K562 (cell line): ENCODE results near the gene FBXW8. TPM values are rescaled to one million over a fixed set of nuclear protein-coding genes. Genes with fewer than 3 reads are reported as not detected.
A peak's percentile ranks its signal among the peaks of the same experiment; 100 is the strongest.

Experiments
- ATAC-seq: fragments of 200-7000 bp; cut with Tn5 transposase; 3 replicates; pipeline ENCODE4 v1.9.1; 2020; ENCODE audit warnings: moderate library complexity
- BruUV-seq: library from RNA; stranded (reverse); fragments of 400-500 nt; replicated peaks from 2 replicates; lab custom pipeline; 2021; lab: Mats Ljungman, UMichigan
- CTCF ChIA-PET: fragments of 300-600 bp; formaldehyde crosslinking; extraction: SDS; loops from one replicate; lab custom pipeline; 2021; ENCODE audit warnings: low intra/inter-chr PET ratio; lab: Yijun Ruan, JAX
- POLR2A ChIA-PET: fragments of 300-600, 350-650 bp; sonication (Branson Sonifier 250); formaldehyde crosslinking; extraction: SDS; loops from one replicate; lab custom pipeline; 2021; ENCODE audit warnings: antibody characterized with exemption, inconsistent platforms; lab: Yijun Ruan, JAX
- DNase-seq, 4 experiments: peaks; one replicate each; pipeline versions ENCODE4 v3.0.0 to v3.0.0-alpha.2; 2011 to 2018; ENCODE audit warnings: low spot score in 3 of 4, mixed read lengths in 3 of 4; ENCODE audit errors: extremely low read depth in 1 of 4
- FAIRE-seq: peaks from 2 replicates; lab custom pipeline; 2011; peaks lifted over from hg19 to GRCh38; lab: Jason Lieb, UNC
- H2AFZ ChIP-seq: 2 replicates; pipeline ENCODE4 v1.6.0; 2011; ENCODE audit warnings: low read depth, low read length, control low read depth, inconsistent platforms
- H3K27ac ChIP-seq: fragments of 200-600 bp; 3 replicates; pipeline ENCODE4 v1.8.0; 2011; ENCODE audit warnings: low read depth, mild to moderate bottlenecking, control low read depth, inconsistent platforms, low read length, moderate library complexity, mixed read lengths; ENCODE audit errors: extremely low read depth
- H3K27me3 ChIP-seq, 2 experiments: fragments of 300-600 bp in 1 of 2; 2 replicates in 1 of 2; 3 replicates in 1 of 2; pipeline versions ENCODE4 v1.6.0 to v1.8.0; 2011; ENCODE audit warnings: inconsistent platforms in 2 of 2, low read length in 2 of 2, mild to moderate bottlenecking in 1 of 2, mixed read lengths in 1 of 2, moderate library complexity in 1 of 2; ENCODE audit not compliant: control insufficient read depth in 2 of 2, insufficient read depth in 2 of 2
- H3K36me3 ChIP-seq: fragments of 300-600 bp; 3 replicates; pipeline ENCODE4 v1.8.0; 2011; ENCODE audit warnings: mild to moderate bottlenecking, low read length, inconsistent platforms; ENCODE audit not compliant: control insufficient read depth, insufficient read depth
- H3K4me1 ChIP-seq, 2 experiments: fragments of 200-600 bp in 1 of 2; replicated peaks in 1 of 2; 2 replicates in 1 of 2; 3 replicates in 1 of 2; pipeline versions ENCODE4 v1.5.1 to v1.8.0; 2011; ENCODE audit warnings: inconsistent platforms in 2 of 2, low read length in 2 of 2, mild to moderate bottlenecking in 1 of 2, mixed read lengths in 1 of 2, moderate library complexity in 1 of 2; ENCODE audit not compliant: control insufficient read depth in 2 of 2, insufficient read depth in 2 of 2
- H3K4me2 ChIP-seq: 2 replicates; pipeline ENCODE4 v1.6.1; 2011; ENCODE audit warnings: low read length, control low read depth, inconsistent platforms, mixed read lengths; ENCODE audit not compliant: insufficient read depth
- H3K4me3 ChIP-seq: fragments of 200-600 bp; sonication (generic), shearing (Covaris generic); 2 replicates; pipeline ENCODE4 v1.5.1; 2016; ENCODE audit warnings: control low read depth, inconsistent platforms
- H3K79me2 ChIP-seq: fragments of 200-600 bp; 3 replicates; pipeline ENCODE4 v1.8.0; 2011; ENCODE audit warnings: low read length, inconsistent platforms; ENCODE audit not compliant: control insufficient read depth, insufficient read depth
- H3K9ac ChIP-seq, 2 experiments: 2 replicates each; pipeline versions ENCODE4 v1.6.0 to v1.6.1; 2011; ENCODE audit warnings: low read depth in 2 of 2, low read length in 2 of 2, control low read depth in 1 of 2, inconsistent platforms in 1 of 2, mild to moderate bottlenecking in 1 of 2, mixed read lengths in 1 of 2; ENCODE audit not compliant: insufficient read depth in 1 of 2
- H3K9me1 ChIP-seq: one replicate; pipeline ENCODE4 v1.6.0; 2011; ENCODE audit warnings: inconsistent platforms, mild to moderate bottlenecking, low read length, moderate library complexity; ENCODE audit not compliant: control insufficient read depth, insufficient read depth
- H3K9me3 ChIP-seq: replicated peaks from 2 replicates; pipeline ENCODE4 v1.5.1; 2011; ENCODE audit warnings: low read depth, low read length, inconsistent platforms; ENCODE audit not compliant: control insufficient read depth, insufficient read depth
- H4K20me1 ChIP-seq: replicated peaks from 2 replicates; pipeline ENCODE4 v1.6.1; 2011; ENCODE audit warnings: low read length, inconsistent platforms, mixed read lengths; ENCODE audit not compliant: control insufficient read depth, insufficient read depth
- BACH1 ChIP-seq: fragments of 200-800 bp; sonication (Bioruptor generic); IDR thresholded peaks from 2 replicates; pipeline ENCODE4 v1.6.1; 2016; ENCODE audit warnings: missing genetic modification characterization, missing compliant biosample characterization
- DACH1 ChIP-seq: fragments of 450-650 bp; IDR thresholded peaks from 2 replicates; pipeline ENCODE4 v1.6.1; 2018; ENCODE audit not compliant: partially characterized antibody
- KDM1A ChIP-seq, 2 experiments: fragments of 450-650 bp; IDR thresholded peaks; 2 replicates each; pipeline ENCODE4 v1.6.1; 2016; ENCODE audit warnings: mild to moderate bottlenecking in 2 of 2
- LARP7 ChIP-seq: fragments of 450-650 bp; IDR thresholded peaks from 2 replicates; pipeline ENCODE4 v1.6.1; 2016
- NFRKB ChIP-seq: fragments of 450-650 bp; IDR thresholded peaks from 2 replicates; pipeline ENCODE4 v1.6.1; 2016; ENCODE audit warnings: low read depth
- NFXL1 ChIP-seq: fragments of 450-650 bp; formaldehyde crosslinking; IDR thresholded peaks from 2 replicates; pipeline ENCODE4 v1.4.0; 2021; ENCODE audit warnings: mild to moderate bottlenecking
- RBM17 ChIP-seq: fragments of 200-400 bp; formaldehyde crosslinking; IDR thresholded peaks from 2 replicates; pipeline ENCODE4 v1.6.1; 2017; ENCODE audit warnings: low read depth, mild to moderate bottlenecking, low read length, borderline replicate concordance
- RNF2 ChIP-seq: sonication (generic); IDR thresholded peaks from 2 replicates; pipeline ENCODE4 v1.6.1; 2016
- TFAM ChIP-seq: fragments of 250-450 bp; sonication (Bioruptor Pico); conservative IDR thresholded peaks from 2 replicates; pipeline ENCODE4 v1.5.0; 2021; ENCODE audit warnings: mild to moderate bottlenecking, moderate library complexity
- ZKSCAN3 ChIP-seq: fragments of 250-450 bp; sonication (Bioruptor Pico); IDR thresholded peaks from 2 replicates; pipeline ENCODE4 v1.4.0; 2020
- ZNF586 ChIP-seq: fragments of 450-650 bp; formaldehyde crosslinking; conservative IDR thresholded peaks from 2 replicates; pipeline ENCODE4 v1.4.0; 2020; ENCODE audit warnings: mild to moderate bottlenecking, moderate library complexity
- ZNF668 ChIP-seq: fragments of 250-450 bp; sonication (Bioruptor Pico); IDR thresholded peaks from 2 replicates; pipeline ENCODE4 v1.8.0; 2022; ENCODE audit warnings: mild to moderate bottlenecking, inconsistent platforms
- WGBS: fragments of 100-300 bp; shearing (Covaris generic); methylation state at CpG from one replicate; pipeline ENCODE4 v1.1.6; 2016; ENCODE audit warnings: low coverage, mixed read lengths; ENCODE audit not compliant: insufficient coverage; ENCODE audit errors: missing lambda C conversion rate; 5-methylcytosine and 5-hydroxymethylcytosine counted together
- in situ Hi-C: fragments of 300-500 bp; cut with MboI; formaldehyde crosslinking; loops from 4 replicates; pipeline ENCODE4 v1.15.0; 2018; ENCODE audit warnings: inconsistent platforms, mixed read lengths
- intact Hi-C: fragments of 100-400 bp; cut with micrococcal nuclease; formaldehyde crosslinking; loops from 2 replicates; pipeline ENCODE4 v1.14.2; 2022
- polyA plus RNA-seq, 8 experiments: library from polyadenylated mRNA; depleted of rRNA in 4 of 8; stranded (reverse) in 5 of 8; unstranded in 3 of 8; fragments of >200 nt; fragmentation: Nextera tagmentation in 2 of 8; fragmentation: Illumina TruSeq in 1 of 8; extraction: Ambion mirVana in 2 of 8; extraction: Trizol in 1 of 8; gene quantifications; 2 replicates each; pipeline versions ENCODE4 v1.2.1 to v1.2.3, GENCODE V29; 2011 to 2014; ENCODE audit warnings: inconsistent platforms in 1 of 8, missing spikeins in 1 of 8
- total RNA-seq, 7 experiments: library from RNA; depleted of rRNA in 6 of 7; stranded (reverse); fragments of >200 nt in 6 of 7; fragmentation: Illumina TruSeq in 2 of 7; extraction: Trizol in 2 of 7; gene quantifications; 2 replicates each; pipeline versions ENCODE4 v1.2.1 to v1.2.3, GENCODE V29; 2011 to 2021; ENCODE audit warnings: low replicate concordance in 1 of 7
- TF ChIP-seq, protein P1 (sequence below): fragments of 450-650 bp; IDR thresholded peaks from 2 replicates; pipeline ENCODE4 v1.6.1; 2017; ENCODE audit warnings: mild to moderate bottlenecking, moderate library complexity
- TF ChIP-seq, protein P2 (sequence below): fragments of 150-350 bp; conservative IDR thresholded peaks from 2 replicates; pipeline ENCODE4 v1.6.1; 2014; ENCODE audit warnings: low read length
- TF ChIP-seq, protein P3 (sequence below), 2 experiments: IDR thresholded peaks; 2 replicates each; pipeline ENCODE4 v1.6.1; 2011; ENCODE audit warnings: borderline replicate concordance in 1 of 2, control low read depth in 1 of 2, low read depth in 1 of 2, low read length in 1 of 2, mild to moderate bottlenecking in 1 of 2, mixed read lengths in 1 of 2, moderate library complexity in 1 of 2; ENCODE audit not compliant: insufficient read depth in 1 of 2, insufficient read length in 1 of 2, poor library complexity in 1 of 2, severe bottlenecking in 1 of 2; ENCODE audit errors: extremely low read depth in 1 of 2
- TF ChIP-seq, protein P4 (sequence below): sonication (generic); formaldehyde crosslinking; IDR thresholded peaks from 2 replicates; pipeline ENCODE4 v1.8.1; 2023; ENCODE audit warnings: mild to moderate bottlenecking, missing genetic modification reagents

The FBXW8 gene
- total and polyA plus RNA-seq, 9 of the 15 experiments (the other 6 are each of a cell fraction or from before 2014, with no cell fraction given), result 0.58 to 8.3 (median 4.4) TPM

DNA sequence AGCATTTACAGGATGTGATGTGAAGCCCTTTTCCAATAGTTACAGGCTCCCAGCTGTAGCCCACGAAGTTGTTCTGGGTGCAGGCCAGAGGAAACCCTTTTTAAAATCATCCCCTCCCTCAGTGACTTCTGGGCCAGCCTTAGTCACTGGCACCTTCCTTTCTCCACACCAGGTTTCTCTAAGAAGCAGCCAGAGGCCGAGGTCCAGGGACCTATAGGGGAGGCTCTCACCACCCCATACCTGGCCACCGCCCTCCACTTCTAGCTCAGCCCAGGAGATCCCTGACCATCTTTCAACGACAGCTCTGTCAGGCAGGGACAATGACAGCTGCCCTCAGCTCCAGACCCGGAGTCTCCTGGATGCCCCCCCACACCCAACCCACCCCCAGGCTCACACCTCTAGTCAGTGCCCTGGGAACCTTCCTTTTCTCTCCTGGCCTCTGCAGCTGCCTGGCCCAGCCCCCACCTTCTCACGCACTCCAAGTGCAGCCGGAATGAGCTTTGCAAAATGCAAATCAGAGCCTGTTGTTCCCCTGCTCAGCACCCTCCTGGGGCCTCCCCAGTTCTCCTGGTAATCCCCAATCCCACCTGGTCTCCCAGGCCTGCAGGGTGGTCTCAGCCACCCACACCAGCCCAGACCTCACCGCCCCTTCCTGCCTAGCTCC, 141.8 kb downstream of the FBXW8 start:
- Histone ChIP-seq H2AFZ (no peak overlapping the region), H3K9me1 (no peaks in the 10 kb centered on the region), H3K79me2 (no peaks in the 10 kb centered on the region), H3K4me3 (no peak overlapping the region), H4K20me1 (no peaks in the 10 kb centered on the region), H3K9me3 (no peaks in the 10 kb centered on the region), H3K4me1 (peaks cover 26 to 40% of the 10 kb centered on the region in 2 experiments; a peak in 4 of 5 replicates), H3K4me2 (no peak overlapping the region), H3K27ac (no peak overlapping the region), H3K36me3 (peaks cover 3% of the 10 kb centered on the region; the same call in 1 of the 3 replicates), H3K27me3 (no peaks in the 10 kb centered on the region), H3K9ac (peak overlapping the region in 1 of 2 experiments; percentile 78; a peak in 1 of 4 replicates)
- DNase-seq, result no peak
- WGBS, result 59% methylated on average over 8 of the region's 8 CpGs
- ChIA-PET CTCF (no interaction called here), POLR2A (interaction anchor here (0.7 to 3.1 kb wide), 4 partner anchors 10 to 68 kb away, joined by 3 to 14 read pairs (median 4); no protein-coding TSS in a partner anchor)
- no TSS peak for BruUV-seq
- in situ Hi-C loops (no loop called here), intact Hi-C loops (no loop called here)
- ATAC-seq, result peak; percentile 31; the same call in 2 of the 3 replicates
- peak; percentile 51 for FAIRE-seq
- no peak for TF ChIP-seq ZNF668 (CRISPR knock-in tag)
- no peak for TF ChIP-seq RNF2
- no peak for TF ChIP-seq RBM17
- TF ChIP-seq ZNF586, result no peak
- TF ChIP-seq KDM1A (IDR thresholded peaks at IDR 0.05), result no peak
- TF ChIP-seq, protein P1, sequence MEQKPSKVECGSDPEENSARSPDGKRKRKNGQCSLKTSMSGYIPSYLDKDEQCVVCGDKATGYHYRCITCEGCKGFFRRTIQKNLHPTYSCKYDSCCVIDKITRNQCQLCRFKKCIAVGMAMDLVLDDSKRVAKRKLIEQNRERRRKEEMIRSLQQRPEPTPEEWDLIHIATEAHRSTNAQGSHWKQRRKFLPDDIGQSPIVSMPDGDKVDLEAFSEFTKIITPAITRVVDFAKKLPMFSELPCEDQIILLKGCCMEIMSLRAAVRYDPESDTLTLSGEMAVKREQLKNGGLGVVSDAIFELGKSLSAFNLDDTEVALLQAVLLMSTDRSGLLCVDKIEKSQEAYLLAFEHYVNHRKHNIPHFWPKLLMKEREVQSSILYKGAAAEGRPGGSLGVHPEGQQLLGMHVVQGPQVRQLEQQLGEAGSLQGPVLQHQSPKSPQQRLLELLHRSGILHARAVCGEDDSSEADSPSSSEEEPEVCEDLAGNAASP, result no peak
- no peak for TF ChIP-seq DACH1
- no peak for TF ChIP-seq NFXL1
- TF ChIP-seq, protein P2, sequence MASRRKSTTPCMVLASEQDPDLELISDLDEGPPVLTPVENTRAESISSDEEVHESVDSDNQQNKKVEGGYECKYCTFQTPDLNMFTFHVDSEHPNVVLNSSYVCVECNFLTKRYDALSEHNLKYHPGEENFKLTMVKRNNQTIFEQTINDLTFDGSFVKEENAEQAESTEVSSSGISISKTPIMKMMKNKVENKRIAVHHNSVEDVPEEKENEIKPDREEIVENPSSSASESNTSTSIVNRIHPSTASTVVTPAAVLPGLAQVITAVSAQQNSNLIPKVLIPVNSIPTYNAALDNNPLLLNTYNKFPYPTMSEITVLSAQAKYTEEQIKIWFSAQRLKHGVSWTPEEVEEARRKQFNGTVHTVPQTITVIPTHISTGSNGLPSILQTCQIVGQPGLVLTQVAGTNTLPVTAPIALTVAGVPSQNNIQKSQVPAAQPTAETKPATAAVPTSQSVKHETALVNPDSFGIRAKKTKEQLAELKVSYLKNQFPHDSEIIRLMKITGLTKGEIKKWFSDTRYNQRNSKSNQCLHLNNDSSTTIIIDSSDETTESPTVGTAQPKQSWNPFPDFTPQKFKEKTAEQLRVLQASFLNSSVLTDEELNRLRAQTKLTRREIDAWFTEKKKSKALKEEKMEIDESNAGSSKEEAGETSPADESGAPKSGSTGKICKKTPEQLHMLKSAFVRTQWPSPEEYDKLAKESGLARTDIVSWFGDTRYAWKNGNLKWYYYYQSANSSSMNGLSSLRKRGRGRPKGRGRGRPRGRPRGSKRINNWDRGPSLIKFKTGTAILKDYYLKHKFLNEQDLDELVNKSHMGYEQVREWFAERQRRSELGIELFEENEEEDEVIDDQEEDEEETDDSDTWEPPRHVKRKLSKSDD, result no peak
- TF ChIP-seq, protein P3, sequence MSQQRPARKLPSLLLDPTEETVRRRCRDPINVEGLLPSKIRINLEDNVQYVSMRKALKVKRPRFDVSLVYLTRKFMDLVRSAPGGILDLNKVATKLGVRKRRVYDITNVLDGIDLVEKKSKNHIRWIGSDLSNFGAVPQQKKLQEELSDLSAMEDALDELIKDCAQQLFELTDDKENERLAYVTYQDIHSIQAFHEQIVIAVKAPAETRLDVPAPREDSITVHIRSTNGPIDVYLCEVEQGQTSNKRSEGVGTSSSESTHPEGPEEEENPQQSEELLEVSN (IDR thresholded peaks at IDR 0.05; ENCODE audit: borderline replicate concordance in 1 of 2, extremely low read depth in 1 of 2, insufficient read depth in 1 of 2, insufficient read length in 1 of 2, low read depth in 1 of 2, low read length in 1 of 2, poor library complexity in 1 of 2, severe bottlenecking in 1 of 2), result no peak
- TF ChIP-seq, protein P4, sequence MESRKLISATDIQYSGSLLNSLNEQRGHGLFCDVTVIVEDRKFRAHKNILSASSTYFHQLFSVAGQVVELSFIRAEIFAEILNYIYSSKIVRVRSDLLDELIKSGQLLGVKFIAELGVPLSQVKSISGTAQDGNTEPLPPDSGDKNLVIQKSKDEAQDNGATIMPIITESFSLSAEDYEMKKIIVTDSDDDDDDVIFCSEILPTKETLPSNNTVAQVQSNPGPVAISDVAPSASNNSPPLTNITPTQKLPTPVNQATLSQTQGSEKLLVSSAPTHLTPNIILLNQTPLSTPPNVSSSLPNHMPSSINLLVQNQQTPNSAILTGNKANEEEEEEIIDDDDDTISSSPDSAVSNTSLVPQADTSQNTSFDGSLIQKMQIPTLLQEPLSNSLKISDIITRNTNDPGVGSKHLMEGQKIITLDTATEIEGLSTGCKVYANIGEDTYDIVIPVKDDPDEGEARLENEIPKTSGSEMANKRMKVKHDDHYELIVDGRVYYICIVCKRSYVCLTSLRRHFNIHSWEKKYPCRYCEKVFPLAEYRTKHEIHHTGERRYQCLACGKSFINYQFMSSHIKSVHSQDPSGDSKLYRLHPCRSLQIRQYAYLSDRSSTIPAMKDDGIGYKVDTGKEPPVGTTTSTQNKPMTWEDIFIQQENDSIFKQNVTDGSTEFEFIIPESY (CRISPR knock-in tag), result no peak
- no peak for TF ChIP-seq LARP7
- TF ChIP-seq TFAM (CRISPR knock-in tag), result no peak
- no peak for TF ChIP-seq NFRKB
- no peak for TF ChIP-seq BACH1 (tag)
- no peak for TF ChIP-seq ZKSCAN3 (CRISPR knock-in tag)
